WTC11 (cell line): ENCODE data around the gene ARL6. TPM values are rescaled to one million over a fixed set of nuclear protein-coding genes. Genes with fewer than 3 reads are reported as not detected.

ENCODE experiments used
- ATAC-seq: fragments of 200-7000 bp; cut with Tn5 transposase; 2 replicates; pipeline ENCODE4 v1.10.0; 2021; ENCODE audit warnings: mild to moderate bottlenecking, moderate library complexity
- Bru-seq: library from RNA; stranded (reverse); fragments of 400-500 nt; gene quantifications from one replicate; lab custom pipeline; 2021; lab: Mats Ljungman, UMichigan
- CTCF ChIA-PET: fragments of 300-600 bp; sonication (Branson Sonifier 250); formaldehyde crosslinking; loops from one replicate; lab custom pipeline; 2021; ENCODE audit warnings: antibody characterized with exemption; lab: Charles Lee
- POLR2A ChIA-PET: fragments of 350-600 bp; sonication (Branson Sonifier 250); formaldehyde crosslinking; loops from one replicate; lab custom pipeline; 2021; ENCODE audit warnings: antibody characterized with exemption; lab: Charles Lee
- DNase-seq: peaks from one replicate; pipeline ENCODE4 v3.0.0; 2021; ENCODE audit warnings: low spot score
- H3K27ac Mint-ChIP-seq: 2 replicates; pipeline ENCODE4 v1.8.0; 2021; ENCODE audit warnings: mixed read lengths
- H3K27me3 Mint-ChIP-seq: 2 replicates; pipeline ENCODE4 v1.8.0; 2021; ENCODE audit warnings: low read depth, mild to moderate bottlenecking, moderate library complexity, mixed read lengths
- H3K36me3 Mint-ChIP-seq: 2 replicates; pipeline ENCODE4 v1.8.0; 2021; ENCODE audit warnings: mixed read lengths
- H3K4me1 Mint-ChIP-seq: 2 replicates; pipeline ENCODE4 v1.8.0; 2022; ENCODE audit warnings: mixed read lengths
- H3K4me3 Mint-ChIP-seq: 2 replicates; pipeline ENCODE4 v1.8.0; 2021; ENCODE audit warnings: mild to moderate bottlenecking, moderate library complexity, mixed read lengths
- H3K9me3 Mint-ChIP-seq: 2 replicates; pipeline ENCODE4 v1.8.0; 2021; ENCODE audit warnings: mixed read lengths
- ETV6 ChIP-seq: sonication (generic); formaldehyde crosslinking; IDR thresholded peaks from 2 replicates; pipeline ENCODE4 v1.8.1; 2022; ENCODE audit warnings: mild to moderate bottlenecking, missing genetic modification reagents
- FOXK1 ChIP-seq: sonication (generic); formaldehyde crosslinking; IDR thresholded peaks from 2 replicates; pipeline ENCODE4 v1.8.0; 2022; ENCODE audit warnings: mild to moderate bottlenecking, moderate library complexity, missing genetic modification reagents
- GABPB1 ChIP-seq: sonication (generic); formaldehyde crosslinking; IDR thresholded peaks from 2 replicates; pipeline ENCODE4 v1.8.1; 2023; ENCODE audit warnings: mild to moderate bottlenecking, missing genetic modification reagents
- KAT7 ChIP-seq: sonication (generic); formaldehyde crosslinking; IDR thresholded peaks from 2 replicates; pipeline ENCODE4 v1.8.1; 2023; ENCODE audit warnings: missing genetic modification reagents, mild to moderate bottlenecking, borderline replicate concordance
- SMAD3 ChIP-seq: sonication (generic); formaldehyde crosslinking; IDR thresholded peaks from 2 replicates; pipeline ENCODE4 v1.8.0; 2022; ENCODE audit warnings: missing genetic modification reagents, mild to moderate bottlenecking, borderline replicate concordance
- SP1 ChIP-seq: sonication (generic); formaldehyde crosslinking; conservative IDR thresholded peaks from 2 replicates; pipeline ENCODE4 v1.8.1; 2022; ENCODE audit warnings: missing genetic modification reagents
- TEAD1 ChIP-seq: sonication (generic); formaldehyde crosslinking; IDR thresholded peaks from 2 replicates; pipeline ENCODE4 v1.8.0; 2022; ENCODE audit warnings: mild to moderate bottlenecking, missing genetic modification reagents
- ZNF317 ChIP-seq: sonication (generic); formaldehyde crosslinking; IDR thresholded peaks from 2 replicates; pipeline ENCODE4 v1.8.1; 2023; ENCODE audit warnings: low read depth, mild to moderate bottlenecking, moderate library complexity, missing genetic modification reagents, borderline replicate concordance
- long read RNA-seq, 3 experiments: library from RNA in 1 of 3; library from capped mRNA in 1 of 3; library from polyadenylated mRNA in 1 of 3; unstranded in 2 of 3; stranded (forward) in 1 of 3; transcript quantifications; one replicate each; pipeline ENCODE4 v2.0.0, GENCODE V29; 2021
- total RNA-seq: library from RNA; stranded (reverse); gene quantifications from 3 replicates; pipeline ENCODE4 v1.2.3, GENCODE V29; 2021
- TF ChIP-seq, protein P1 (sequence below): sonication (generic); formaldehyde crosslinking; IDR thresholded peaks from 2 replicates; pipeline ENCODE4 v1.8.0; 2022; ENCODE audit warnings: mild to moderate bottlenecking, missing genetic modification reagents
- TF ChIP-seq, protein P2 (sequence below): sonication (generic); formaldehyde crosslinking; IDR thresholded peaks from 2 replicates; pipeline ENCODE4 v1.8.1; 2023; ENCODE audit warnings: mild to moderate bottlenecking, moderate library complexity, missing genetic modification reagents
- TF ChIP-seq, protein P3 (sequence below): sonication (generic); formaldehyde crosslinking; conservative IDR thresholded peaks from 2 replicates; pipeline ENCODE4 v1.8.1; 2022; ENCODE audit warnings: mild to moderate bottlenecking, missing genetic modification reagents
- TF ChIP-seq, protein P4 (sequence below): sonication (generic); formaldehyde crosslinking; IDR thresholded peaks from 2 replicates; pipeline ENCODE4 v1.8.0; 2022; ENCODE audit warnings: missing genetic modification reagents
- TF ChIP-seq, protein P5 (sequence below): fragments of 200-600 bp; IDR thresholded peaks from 2 replicates; pipeline ENCODE4 v1.8.0; 2022; ENCODE audit warnings: antibody characterized with exemption

ARL6 gene, protein sequence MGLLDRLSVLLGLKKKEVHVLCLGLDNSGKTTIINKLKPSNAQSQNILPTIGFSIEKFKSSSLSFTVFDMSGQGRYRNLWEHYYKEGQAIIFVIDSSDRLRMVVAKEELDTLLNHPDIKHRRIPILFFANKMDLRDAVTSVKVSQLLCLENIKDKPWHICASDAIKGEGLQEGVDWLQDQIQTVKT
- 6.6 to 7.1 TPM (median 6.8 TPM) in 3 replicates for total RNA-seq
- Bru-seq, nascent RNA, result percentile 77 among the genes with signal in this experiment
- long read RNA-seq, experiment 1, full-length matches to known transcripts, result 21 of 27 reads
- long read RNA-seq, experiment 1, partial matches to known transcripts, result 1 of 27 reads
- long read RNA-seq, experiment 1, other reads (novel, unspliced or antisense), result 5 of 27 reads
- long read RNA-seq, experiment 2, full-length matches to known transcripts, result 3 of 8 reads
- long read RNA-seq, experiment 2, partial matches to known transcripts, result 2 of 8 reads
- long read RNA-seq, experiment 2, other reads (novel, unspliced or antisense), result 3 of 8 reads
- long read RNA-seq, experiment 3, full-length matches to known transcripts, result 11 of 19 reads
- long read RNA-seq, experiment 3, partial matches to known transcripts, result 2 of 19 reads
- long read RNA-seq, experiment 3, other reads (novel, unspliced or antisense), result 6 of 19 reads

DNA sequence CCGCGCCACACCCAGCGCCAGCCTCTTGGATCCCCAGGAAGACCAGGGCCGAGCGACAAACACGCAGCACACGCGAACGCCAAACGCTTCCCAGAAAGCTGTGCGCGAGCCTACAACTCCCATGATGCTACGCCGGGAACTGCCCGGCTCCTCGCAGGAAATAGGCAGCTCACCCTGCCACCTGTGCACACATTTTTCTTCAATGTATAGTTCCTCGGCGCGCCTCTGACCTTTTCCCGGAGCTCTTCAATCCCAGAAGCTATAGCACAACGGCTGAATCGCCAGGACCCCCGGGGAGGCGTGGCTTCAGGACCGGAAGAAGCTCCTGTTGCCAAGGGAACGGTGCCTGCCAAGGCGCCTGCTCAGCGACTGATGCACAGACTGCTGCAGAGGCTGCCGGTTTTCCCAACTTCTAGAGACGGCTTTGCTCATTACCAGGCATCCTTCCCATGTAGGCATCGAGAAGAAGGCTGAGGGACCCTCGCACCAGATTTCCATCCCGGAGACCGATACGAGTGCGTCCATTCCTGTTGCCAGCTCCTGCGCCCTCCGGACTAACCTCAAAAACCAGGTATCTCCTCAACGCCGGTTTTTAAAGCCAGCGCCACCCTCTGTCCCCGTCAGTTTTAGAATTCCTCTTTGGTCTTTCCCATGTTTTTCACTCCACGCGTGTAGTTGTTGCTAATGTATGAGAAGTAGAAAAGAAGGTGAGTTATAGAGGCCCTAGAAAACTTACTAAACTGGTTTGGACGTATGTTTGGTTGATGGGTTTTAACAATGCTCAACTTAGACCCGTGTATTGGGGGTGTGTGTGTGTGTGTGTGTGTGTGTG is at the start of gene ARL6:
Gene ARL6 (plus strand): TSS at position 352 of the 832 bp plus-strand sequence. CDS start 3,350 bp downstream, outside the sequence.
- POLR2A ChIA-PET, result interaction anchor here (1.0 kb wide), 1 partner anchor 20 kb away, joined by 13 read pairs; no protein-coding TSS in a partner anchor
- H3K27me3 Mint-ChIP-seq, result no peaks in the 10 kb centered on the region
- peaks cover 28% of the 10 kb centered on the region for H3K4me1 Mint-ChIP-seq
- peak; percentile 94 for ATAC-seq
- peak within 1 kb of the TSS; percentile 96 for H3K27ac Mint-ChIP-seq
- CTCF ChIA-PET, result interaction anchor here (0.6 to 1.2 kb wide), 8 partner anchors 12 to 1411 kb away, joined by 3 to 7 read pairs (median 5); no protein-coding TSS in a partner anchor
- TF ChIP-seq SP1 (CRISPR knock-in tag) (peak; percentile 44; the same call in 1 of the 2 replicates), KAT7 (0 out of 2 replicates have a peak, but pooled peaks have one; percentile 58), ETV6 (CRISPR knock-in tag) (peak; percentile 51; the same call in 1 of the 2 replicates), GABPB1 (peak; percentile 58; the same call in 1 of the 2 replicates), FOXK1 (CRISPR knock-in tag) (peak; percentile 64; the same call in 1 of the 2 replicates), ZNF317 (CRISPR knock-in tag) (no peak), TEAD1 (CRISPR knock-in tag) (no peak)
- TF ChIP-seq, protein P1, sequence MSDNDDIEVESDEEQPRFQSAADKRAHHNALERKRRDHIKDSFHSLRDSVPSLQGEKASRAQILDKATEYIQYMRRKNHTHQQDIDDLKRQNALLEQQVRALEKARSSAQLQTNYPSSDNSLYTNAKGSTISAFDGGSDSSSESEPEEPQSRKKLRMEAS, result peak; percentile 52; the same call in 1 of the 2 replicates
- TF ChIP-seq, protein P2, sequence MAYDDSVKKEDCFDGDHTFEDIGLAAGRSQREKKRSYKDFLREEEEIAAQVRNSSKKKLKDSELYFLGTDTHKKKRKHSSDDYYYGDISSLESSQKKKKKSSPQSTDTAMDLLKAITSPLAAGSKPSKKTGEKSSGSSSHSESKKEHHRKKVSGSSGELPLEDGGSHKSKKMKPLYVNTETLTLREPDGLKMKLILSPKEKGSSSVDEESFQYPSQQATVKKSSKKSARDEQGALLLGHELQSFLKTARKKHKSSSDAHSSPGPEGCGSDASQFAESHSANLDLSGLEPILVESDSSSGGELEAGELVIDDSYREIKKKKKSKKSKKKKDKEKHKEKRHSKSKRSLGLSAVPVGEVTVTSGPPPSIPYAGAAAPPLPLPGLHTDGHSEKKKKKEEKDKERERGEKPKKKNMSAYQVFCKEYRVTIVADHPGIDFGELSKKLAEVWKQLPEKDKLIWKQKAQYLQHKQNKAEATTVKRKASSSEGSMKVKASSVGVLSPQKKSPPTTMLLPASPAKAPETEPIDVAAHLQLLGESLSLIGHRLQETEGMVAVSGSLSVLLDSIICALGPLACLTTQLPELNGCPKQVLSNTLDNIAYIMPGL (CRISPR knock-in tag), result no peak
- TF ChIP-seq, all 79 proteins: peak for 6
- peaks cover 7% of the 10 kb centered on the region for H3K36me3 Mint-ChIP-seq
- peak within 1 kb of the TSS; percentile 97 for H3K4me3 Mint-ChIP-seq
- H3K9me3 Mint-ChIP-seq, result peaks cover 2% of the 10 kb centered on the region
- peak; percentile 81 for DNase-seq

DNA sequence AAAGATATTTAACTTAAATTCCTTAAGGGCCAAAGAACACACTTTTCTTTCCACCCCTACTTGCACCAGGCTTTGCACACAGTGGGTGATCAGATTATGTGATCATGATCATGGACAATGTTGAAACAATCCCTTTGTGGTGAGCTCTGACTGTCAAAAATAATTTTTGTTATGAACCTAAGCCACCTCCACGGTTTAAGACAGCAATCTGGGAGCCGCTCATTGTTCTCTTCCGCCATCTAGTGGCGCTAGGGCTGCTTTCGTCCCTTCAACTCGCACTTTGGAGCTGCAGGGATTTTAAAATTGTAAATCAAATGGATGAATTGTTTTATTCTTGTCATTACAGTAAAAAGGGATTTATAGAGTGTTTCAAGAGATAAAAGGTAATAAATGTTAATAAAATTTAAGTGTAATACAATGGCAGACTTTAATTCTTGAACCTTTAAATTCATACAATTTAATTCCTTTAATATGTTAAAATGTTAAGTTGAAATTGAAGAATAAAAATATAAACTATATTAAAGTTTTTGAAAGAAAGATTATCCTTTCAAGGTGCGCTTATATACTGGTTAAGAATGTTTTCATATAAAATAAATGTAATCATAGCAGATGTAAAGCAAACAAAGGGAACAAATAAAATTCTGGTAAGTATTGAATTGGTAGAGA is 45.3 kb upstream of the ARL6 start:
- H3K4me3 Mint-ChIP-seq, result no peak overlapping the region
- no peak overlapping the region for H3K27ac Mint-ChIP-seq
- ChIA-PET CTCF (interaction anchor here (0.6 to 2.0 kb wide), 39 partner anchors 8 to 885 kb away, joined by 3 to 11 read pairs (median 4); partner anchors contain the start of gene ARL6), POLR2A (no interaction called here)
- ATAC-seq (peak; percentile 73; the same call in 1 of the 2 replicates), DNase-seq (peak; percentile 70)
- H3K4me1 Mint-ChIP-seq, result peaks cover 18% of the 10 kb centered on the region
- H3K36me3 Mint-ChIP-seq, result no peaks in the 10 kb centered on the region
- no peaks in the 10 kb centered on the region for H3K27me3 Mint-ChIP-seq
- no peak for TF ChIP-seq SMAD3 (CRISPR knock-in tag)
- TF ChIP-seq, protein P3, sequence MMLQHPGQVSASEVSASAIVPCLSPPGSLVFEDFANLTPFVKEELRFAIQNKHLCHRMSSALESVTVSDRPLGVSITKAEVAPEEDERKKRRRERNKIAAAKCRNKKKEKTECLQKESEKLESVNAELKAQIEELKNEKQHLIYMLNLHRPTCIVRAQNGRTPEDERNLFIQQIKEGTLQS (CRISPR knock-in tag), result no peak
- TF ChIP-seq, protein P4, sequence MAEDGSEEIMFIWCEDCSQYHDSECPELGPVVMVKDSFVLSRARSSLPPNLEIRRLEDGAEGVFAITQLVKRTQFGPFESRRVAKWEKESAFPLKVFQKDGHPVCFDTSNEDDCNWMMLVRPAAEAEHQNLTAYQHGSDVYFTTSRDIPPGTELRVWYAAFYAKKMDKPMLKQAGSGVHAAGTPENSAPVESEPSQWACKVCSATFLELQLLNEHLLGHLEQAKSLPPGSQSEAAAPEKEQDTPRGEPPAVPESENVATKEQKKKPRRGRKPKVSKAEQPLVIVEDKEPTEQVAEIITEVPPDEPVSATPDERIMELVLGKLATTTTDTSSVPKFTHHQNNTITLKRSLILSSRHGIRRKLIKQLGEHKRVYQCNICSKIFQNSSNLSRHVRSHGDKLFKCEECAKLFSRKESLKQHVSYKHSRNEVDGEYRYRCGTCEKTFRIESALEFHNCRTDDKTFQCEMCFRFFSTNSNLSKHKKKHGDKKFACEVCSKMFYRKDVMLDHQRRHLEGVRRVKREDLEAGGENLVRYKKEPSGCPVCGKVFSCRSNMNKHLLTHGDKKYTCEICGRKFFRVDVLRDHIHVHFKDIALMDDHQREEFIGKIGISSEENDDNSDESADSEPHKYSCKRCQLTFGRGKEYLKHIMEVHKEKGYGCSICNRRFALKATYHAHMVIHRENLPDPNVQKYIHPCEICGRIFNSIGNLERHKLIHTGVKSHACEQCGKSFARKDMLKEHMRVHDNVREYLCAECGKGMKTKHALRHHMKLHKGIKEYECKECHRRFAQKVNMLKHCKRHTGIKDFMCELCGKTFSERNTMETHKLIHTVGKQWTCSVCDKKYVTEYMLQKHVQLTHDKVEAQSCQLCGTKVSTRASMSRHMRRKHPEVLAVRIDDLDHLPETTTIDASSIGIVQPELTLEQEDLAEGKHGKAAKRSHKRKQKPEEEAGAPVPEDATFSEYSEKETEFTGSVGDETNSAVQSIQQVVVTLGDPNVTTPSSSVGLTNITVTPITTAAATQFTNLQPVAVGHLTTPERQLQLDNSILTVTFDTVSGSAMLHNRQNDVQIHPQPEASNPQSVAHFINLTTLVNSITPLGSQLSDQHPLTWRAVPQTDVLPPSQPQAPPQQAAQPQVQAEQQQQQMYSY, result no peak
- TF ChIP-seq, protein P5, sequence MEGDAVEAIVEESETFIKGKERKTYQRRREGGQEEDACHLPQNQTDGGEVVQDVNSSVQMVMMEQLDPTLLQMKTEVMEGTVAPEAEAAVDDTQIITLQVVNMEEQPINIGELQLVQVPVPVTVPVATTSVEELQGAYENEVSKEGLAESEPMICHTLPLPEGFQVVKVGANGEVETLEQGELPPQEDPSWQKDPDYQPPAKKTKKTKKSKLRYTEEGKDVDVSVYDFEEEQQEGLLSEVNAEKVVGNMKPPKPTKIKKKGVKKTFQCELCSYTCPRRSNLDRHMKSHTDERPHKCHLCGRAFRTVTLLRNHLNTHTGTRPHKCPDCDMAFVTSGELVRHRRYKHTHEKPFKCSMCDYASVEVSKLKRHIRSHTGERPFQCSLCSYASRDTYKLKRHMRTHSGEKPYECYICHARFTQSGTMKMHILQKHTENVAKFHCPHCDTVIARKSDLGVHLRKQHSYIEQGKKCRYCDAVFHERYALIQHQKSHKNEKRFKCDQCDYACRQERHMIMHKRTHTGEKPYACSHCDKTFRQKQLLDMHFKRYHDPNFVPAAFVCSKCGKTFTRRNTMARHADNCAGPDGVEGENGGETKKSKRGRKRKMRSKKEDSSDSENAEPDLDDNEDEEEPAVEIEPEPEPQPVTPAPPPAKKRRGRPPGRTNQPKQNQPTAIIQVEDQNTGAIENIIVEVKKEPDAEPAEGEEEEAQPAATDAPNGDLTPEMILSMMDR, result peak; percentile 51
- H3K9me3 Mint-ChIP-seq, result peaks cover 7% of the 10 kb centered on the region; the same call in 1 of the 2 replicates
